ENCODE measurements around the gene ROBO1.
"Not testable (repeated sequence)": the region's sequence is repeated elsewhere in the genome, so short reads cannot be mapped to it uniquely, and the experiment has no call there.

Gene ROBO1

GRCh38 chr3:79767905-79768267 is at the start of gene ROBO1:
Gene ROBO1 (minus strand): TSS chr3:79767998.
- no peaks in the 10 kb centered on the region for H3K36me3 ChIP-seq (ENCODE audit: control insufficient read depth, insufficient read depth, low read length)
- peaks cover 51% of the 10 kb centered on the region for H3K27me3 ChIP-seq (ENCODE audit: control insufficient read depth, insufficient read depth, low read length)
- H3K9me3 ChIP-seq (ENCODE audit: control insufficient read depth, insufficient read depth, low read length): no peaks in the 10 kb centered on the region; the same call in 1 of the 2 replicates
- peak within 1 kb of the TSS; percentile 66 for H3K4me3 ChIP-seq (ENCODE audit: low read depth, low read length)
- H3K4me1 ChIP-seq (ENCODE audit: control insufficient read depth, insufficient read depth, low read length): peaks cover 24% of the 10 kb centered on the region
- H3K27ac ChIP-seq (ENCODE audit: low read depth, low read length): no peak within 1 kb of the TSS
- no peak within 1 kb of the TSS for H3K9ac ChIP-seq (ENCODE audit: low read depth, low read length)

DNA sequence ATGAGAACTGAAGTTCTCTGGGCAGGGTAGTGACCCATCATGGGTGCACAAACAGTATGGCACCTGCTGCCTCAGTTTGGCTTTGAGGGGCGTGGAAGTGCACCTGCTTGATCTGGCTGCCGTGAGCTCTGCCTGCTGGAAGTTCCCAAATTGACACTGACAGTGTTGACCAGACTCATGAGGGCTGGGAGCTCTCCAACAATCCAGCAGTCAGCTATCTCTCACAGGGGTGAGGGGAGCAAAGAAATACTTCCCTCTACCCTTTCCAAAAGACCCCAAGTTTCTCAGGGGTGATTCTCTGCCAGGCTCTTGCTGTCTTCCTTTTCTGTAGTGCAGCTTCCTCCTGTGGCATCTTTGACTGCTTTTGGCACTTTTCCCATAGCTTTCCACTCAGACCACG is 49.4 kb upstream of the ROBO1 start:
- no peaks in the 10 kb centered on the region for H3K9me3 ChIP-seq (ENCODE audit: control insufficient read depth, insufficient read depth, low read length)
- H3K27ac ChIP-seq (ENCODE audit: low read depth, low read length): no peak overlapping the region
- H3K4me3 ChIP-seq (ENCODE audit: low read depth, low read length): no peak overlapping the region
- H3K27me3 ChIP-seq (ENCODE audit: control insufficient read depth, insufficient read depth, low read length): no peaks in the 10 kb centered on the region
- no peaks in the 10 kb centered on the region for H3K4me1 ChIP-seq (ENCODE audit: control insufficient read depth, insufficient read depth, low read length)
- no peak overlapping the region for H3K9ac ChIP-seq (ENCODE audit: low read depth, low read length)
- no peaks in the 10 kb centered on the region for H3K36me3 ChIP-seq (ENCODE audit: control insufficient read depth, insufficient read depth, low read length)

DNA sequence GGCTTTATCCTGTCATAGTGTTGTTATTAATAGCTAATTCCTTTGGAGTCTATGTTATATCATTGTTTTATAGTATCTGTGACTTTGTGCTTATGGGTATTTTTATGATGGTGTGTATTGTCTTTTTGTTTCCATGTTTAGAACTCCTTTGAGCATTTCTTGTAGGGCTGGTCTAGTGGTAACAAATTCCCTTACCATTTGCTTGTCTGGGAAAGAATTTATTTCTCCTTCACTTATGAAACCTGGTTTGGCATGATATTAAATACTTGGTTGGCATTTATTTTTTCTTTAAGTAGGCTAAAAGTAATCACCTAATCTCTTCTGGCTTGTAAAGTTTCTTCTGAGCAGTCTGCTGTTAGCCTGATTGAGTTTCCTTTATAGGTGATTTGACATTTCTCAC is 47.7 kb upstream of the ROBO1 start:
- Histone ChIP-seq H3K27ac (ENCODE audit: low read depth, low read length) (no peak overlapping the region), H3K36me3 (ENCODE audit: control insufficient read depth, insufficient read depth, low read length) (no peaks in the 10 kb centered on the region), H3K9ac (ENCODE audit: low read depth, low read length) (no peak overlapping the region), H3K9me3 (ENCODE audit: control insufficient read depth, insufficient read depth, low read length) (no peaks in the 10 kb centered on the region), H3K27me3 (ENCODE audit: control insufficient read depth, insufficient read depth, low read length) (no peaks in the 10 kb centered on the region), H3K4me1 (ENCODE audit: control insufficient read depth, insufficient read depth, low read length) (no peaks in the 10 kb centered on the region), H3K4me3 (ENCODE audit: low read depth, low read length) (no peak overlapping the region)

GRCh38 chr3:79810581-79810980 is 42.8 kb upstream of the ROBO1 start:
- Histone ChIP-seq H3K27me3 (ENCODE audit: control insufficient read depth, insufficient read depth, low read length) (no peaks in the 10 kb centered on the region), H3K4me3 (ENCODE audit: low read depth, low read length) (no peak overlapping the region), H3K27ac (ENCODE audit: low read depth, low read length) (no peak overlapping the region), H3K9me3 (ENCODE audit: control insufficient read depth, insufficient read depth, low read length) (no peaks in the 10 kb centered on the region), H3K36me3 (ENCODE audit: control insufficient read depth, insufficient read depth, low read length) (no peaks in the 10 kb centered on the region), H3K4me1 (ENCODE audit: control insufficient read depth, insufficient read depth, low read length) (no peaks in the 10 kb centered on the region; the same call in 1 of the 2 replicates), H3K9ac (ENCODE audit: low read depth, low read length) (no peak overlapping the region)

- Histone ChIP-seq H3K9me3 (ENCODE audit: control insufficient read depth, insufficient read depth, low read length) (no peaks in the 10 kb centered on the region), H3K27ac (ENCODE audit: low read depth, low read length) (no peak overlapping the region), H3K36me3 (ENCODE audit: control insufficient read depth, insufficient read depth, low read length) (no peaks in the 10 kb centered on the region), H3K4me1 (ENCODE audit: control insufficient read depth, insufficient read depth, low read length) (no peaks in the 10 kb centered on the region; the same call in 1 of the 2 replicates), H3K4me3 (ENCODE audit: low read depth, low read length) (no peak overlapping the region), H3K9ac (ENCODE audit: low read depth, low read length) (no peak overlapping the region), H3K27me3 (ENCODE audit: control insufficient read depth, insufficient read depth, low read length) (no peaks in the 10 kb centered on the region)
Observed at GRCh38 chr3:79810092-79810491, 42.3 kb upstream of the ROBO1 start.

GRCh38 chr3:79809106-79809505 is 41.3 kb upstream of the ROBO1 start:
- no peaks in the 10 kb centered on the region for H3K27me3 ChIP-seq (ENCODE audit: control insufficient read depth, insufficient read depth, low read length)
- no peak overlapping the region for H3K27ac ChIP-seq (ENCODE audit: low read depth, low read length)
- no peaks in the 10 kb centered on the region for H3K9me3 ChIP-seq (ENCODE audit: control insufficient read depth, insufficient read depth, low read length)
- H3K36me3 ChIP-seq (ENCODE audit: control insufficient read depth, insufficient read depth, low read length): no peaks in the 10 kb centered on the region
- no peak overlapping the region for H3K9ac ChIP-seq (ENCODE audit: low read depth, low read length)
- H3K4me3 ChIP-seq (ENCODE audit: low read depth, low read length): no peak overlapping the region
- H3K4me1 ChIP-seq (ENCODE audit: control insufficient read depth, insufficient read depth, low read length): no peaks in the 10 kb centered on the region; the same call in 1 of the 2 replicates

DNA sequence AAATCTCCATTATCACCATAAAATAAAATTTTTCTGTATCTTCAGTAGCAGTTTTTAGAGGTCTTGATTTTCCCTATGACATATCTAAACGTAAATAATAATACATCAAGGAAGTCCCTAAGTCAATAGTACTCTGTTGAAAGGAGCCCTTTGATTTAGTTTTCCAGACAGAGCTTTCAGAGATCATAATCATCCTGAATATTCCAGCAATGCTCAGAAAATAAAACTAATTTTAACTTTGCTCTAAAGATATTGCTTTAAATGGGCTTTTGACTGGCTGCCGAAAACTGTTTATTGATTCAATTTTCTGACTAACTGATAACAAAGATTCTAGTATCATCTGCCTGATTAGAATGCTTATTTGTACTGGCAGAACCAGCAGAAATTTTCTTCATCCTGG is 40.7 kb upstream of the ROBO1 start:
- Histone ChIP-seq H3K9ac (ENCODE audit: low read depth, low read length) (no peak overlapping the region), H3K27ac (ENCODE audit: low read depth, low read length) (no peak overlapping the region), H3K4me3 (ENCODE audit: low read depth, low read length) (no peak overlapping the region), H3K4me1 (ENCODE audit: control insufficient read depth, insufficient read depth, low read length) (no peaks in the 10 kb centered on the region; the same call in 1 of the 2 replicates), H3K9me3 (ENCODE audit: control insufficient read depth, insufficient read depth, low read length) (no peaks in the 10 kb centered on the region), H3K27me3 (ENCODE audit: control insufficient read depth, insufficient read depth, low read length) (no peaks in the 10 kb centered on the region), H3K36me3 (ENCODE audit: control insufficient read depth, insufficient read depth, low read length) (no peaks in the 10 kb centered on the region)

DNA sequence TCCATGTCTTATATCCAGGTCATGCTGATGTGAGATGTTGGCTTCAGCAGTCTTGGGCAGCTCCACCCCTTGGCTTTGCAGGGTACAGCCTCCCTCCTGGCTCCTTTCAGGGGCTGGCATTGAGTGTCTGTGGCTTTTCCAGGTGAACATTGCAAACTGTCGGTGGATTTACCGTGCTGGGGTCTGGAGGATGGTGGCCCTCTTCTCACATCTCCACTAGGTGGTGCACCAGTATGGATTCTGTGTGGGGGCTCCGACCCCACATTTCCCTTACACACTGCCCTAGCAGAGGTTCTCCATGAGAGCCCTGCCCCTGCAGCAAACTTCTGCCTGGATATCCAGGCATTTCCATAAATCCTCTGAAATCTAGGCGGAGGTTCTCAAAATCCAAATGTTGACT is 22.4 kb upstream of the ROBO1 start:
- H3K9ac ChIP-seq (ENCODE audit: low read depth, low read length); H3K4me3 ChIP-seq (ENCODE audit: low read depth, low read length); H3K9me3 ChIP-seq (ENCODE audit: control insufficient read depth, insufficient read depth, low read length); H3K4me1 ChIP-seq (ENCODE audit: control insufficient read depth, insufficient read depth, low read length); H3K27me3 ChIP-seq (ENCODE audit: control insufficient read depth, insufficient read depth, low read length); H3K27ac ChIP-seq (ENCODE audit: low read depth, low read length); H3K36me3 ChIP-seq (ENCODE audit: control insufficient read depth, insufficient read depth, low read length): not testable (repeated sequence)

DNA sequence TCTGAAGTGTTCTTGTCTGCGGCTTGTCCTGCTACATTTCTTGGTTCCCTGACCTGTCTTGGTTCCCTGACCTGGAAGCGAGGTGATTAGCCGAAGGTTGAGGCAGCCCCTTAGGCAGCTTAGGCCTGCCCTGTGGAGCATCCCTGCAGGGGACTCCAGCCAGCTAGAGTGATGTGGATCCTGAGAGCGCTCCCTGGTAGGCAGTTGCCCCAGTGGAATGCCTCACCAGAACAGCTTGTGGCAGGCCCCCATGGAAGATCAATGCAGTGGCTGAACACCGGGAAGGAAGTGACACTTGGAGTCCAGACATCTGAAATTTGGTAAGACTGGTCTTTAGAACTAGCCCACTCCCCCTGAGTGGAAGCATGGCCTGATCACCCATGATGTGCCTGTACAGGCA is 5.5 kb upstream of the ROBO1 start:
- H3K9me3 ChIP-seq (ENCODE audit: control insufficient read depth, insufficient read depth, low read length): peaks cover 8% of the 10 kb centered on the region
- peaks cover 9% of the 10 kb centered on the region for H3K4me1 ChIP-seq (ENCODE audit: control insufficient read depth, insufficient read depth, low read length)
- no peak overlapping the region for H3K4me3 ChIP-seq (ENCODE audit: low read depth, low read length)
- H3K36me3 ChIP-seq (ENCODE audit: control insufficient read depth, insufficient read depth, low read length): no peaks in the 10 kb centered on the region
- H3K9ac ChIP-seq (ENCODE audit: low read depth, low read length): no peak overlapping the region
- no peak overlapping the region for H3K27ac ChIP-seq (ENCODE audit: low read depth, low read length)
- peaks cover 4% of the 10 kb centered on the region for H3K27me3 ChIP-seq (ENCODE audit: control insufficient read depth, insufficient read depth, low read length)

- no peak overlapping the region for H3K9ac ChIP-seq (ENCODE audit: low read depth, low read length)
- peaks cover 44% of the 10 kb centered on the region for H3K27me3 ChIP-seq (ENCODE audit: control insufficient read depth, insufficient read depth, low read length)
- no peak overlapping the region for H3K27ac ChIP-seq (ENCODE audit: low read depth, low read length)
- H3K36me3 ChIP-seq (ENCODE audit: control insufficient read depth, insufficient read depth, low read length): no peaks in the 10 kb centered on the region
- H3K4me3 ChIP-seq (ENCODE audit: low read depth, low read length): peak overlapping the region; percentile 66; the same call in 1 of the 2 replicates
- peaks cover 24% of the 10 kb centered on the region for H3K4me1 ChIP-seq (ENCODE audit: control insufficient read depth, insufficient read depth, low read length)
- peaks cover 4% of the 10 kb centered on the region; the same call in 1 of the 2 replicates for H3K9me3 ChIP-seq (ENCODE audit: control insufficient read depth, insufficient read depth, low read length)
Observed at GRCh38 chr3:79769229-79769628, 1.4 kb upstream of the ROBO1 start.

- H3K4me1 ChIP-seq (ENCODE audit: control insufficient read depth, insufficient read depth, low read length): peaks cover 24% of the 10 kb centered on the region
- H3K9me3 ChIP-seq (ENCODE audit: control insufficient read depth, insufficient read depth, low read length): no peaks in the 10 kb centered on the region; the same call in 1 of the 2 replicates
- peaks cover 51% of the 10 kb centered on the region for H3K27me3 ChIP-seq (ENCODE audit: control insufficient read depth, insufficient read depth, low read length)
- H3K27ac ChIP-seq (ENCODE audit: low read depth, low read length): no peak overlapping the region
- H3K9ac ChIP-seq (ENCODE audit: low read depth, low read length): no peak overlapping the region
- H3K4me3 ChIP-seq (ENCODE audit: low read depth, low read length): peak overlapping the region; percentile 66
- H3K36me3 ChIP-seq (ENCODE audit: control insufficient read depth, insufficient read depth, low read length): no peaks in the 10 kb centered on the region
Observed at GRCh38 chr3:79767194-79767904, 449 bp downstream of the ROBO1 start.
